GM18870 (cell line): Measurements from ENCODE around the gene C17orf75.

ENCODE experiments used
- ATAC-seq: cut with Tn5 transposase; IDR thresholded peaks from one replicate; pipeline ENCODE4 v1.9.1; 2021; ENCODE audit warnings: moderate library complexity; ENCODE audit not compliant: unreplicated experiment

C17orf75 gene

DNA sequence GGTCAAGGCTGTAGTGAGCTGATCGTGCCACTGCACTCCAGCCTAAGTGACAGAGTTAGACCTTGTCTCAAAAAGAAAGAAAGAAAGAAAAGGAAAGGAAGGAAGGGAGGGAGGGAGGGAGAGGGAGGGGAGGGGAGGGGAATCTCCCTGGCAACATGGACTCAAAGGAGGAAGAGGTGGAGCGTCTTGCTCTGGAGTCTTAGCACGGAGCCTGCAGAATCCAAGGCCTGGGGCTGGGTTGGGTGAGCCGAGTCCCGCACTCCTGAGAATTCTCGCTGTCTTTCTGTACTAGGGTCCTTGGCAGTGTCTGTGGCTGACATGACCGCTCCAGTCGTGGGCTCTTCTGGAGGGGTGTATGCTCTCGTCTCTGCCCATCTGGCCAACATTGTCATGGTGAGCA lies 36.9 kb downstream of the C17orf75 start:
- ATAC-seq = no peak

- ATAC-seq = no peak
Observed at GRCh38 chr17:32303781-32304288, 38.1 kb downstream of the C17orf75 start.

GRCh38 chr17:32302860-32303649 lies 38.9 kb downstream of the C17orf75 start:
- ATAC-seq = no peak

DNA sequence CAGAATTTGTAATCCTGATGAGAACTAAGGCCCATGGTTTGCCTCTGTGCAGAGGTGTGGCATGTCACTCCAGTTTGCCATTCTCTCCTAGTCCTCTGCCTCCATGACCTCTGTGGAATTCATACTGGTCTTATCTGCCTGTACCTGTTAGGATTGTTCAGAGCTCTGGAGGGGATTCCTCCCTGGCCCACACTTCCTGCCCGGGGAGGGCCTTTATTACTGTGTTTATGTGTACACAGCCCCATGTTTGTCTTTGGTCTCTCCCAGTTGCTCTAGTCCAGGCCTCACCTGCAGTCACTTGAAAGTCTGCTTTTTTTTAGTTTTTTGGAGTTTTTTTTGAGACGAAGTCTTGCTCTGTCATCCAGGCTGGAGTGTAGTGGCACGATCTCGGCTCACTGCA lies 39.9 kb downstream of the C17orf75 start:
- no peak for ATAC-seq

DNA sequence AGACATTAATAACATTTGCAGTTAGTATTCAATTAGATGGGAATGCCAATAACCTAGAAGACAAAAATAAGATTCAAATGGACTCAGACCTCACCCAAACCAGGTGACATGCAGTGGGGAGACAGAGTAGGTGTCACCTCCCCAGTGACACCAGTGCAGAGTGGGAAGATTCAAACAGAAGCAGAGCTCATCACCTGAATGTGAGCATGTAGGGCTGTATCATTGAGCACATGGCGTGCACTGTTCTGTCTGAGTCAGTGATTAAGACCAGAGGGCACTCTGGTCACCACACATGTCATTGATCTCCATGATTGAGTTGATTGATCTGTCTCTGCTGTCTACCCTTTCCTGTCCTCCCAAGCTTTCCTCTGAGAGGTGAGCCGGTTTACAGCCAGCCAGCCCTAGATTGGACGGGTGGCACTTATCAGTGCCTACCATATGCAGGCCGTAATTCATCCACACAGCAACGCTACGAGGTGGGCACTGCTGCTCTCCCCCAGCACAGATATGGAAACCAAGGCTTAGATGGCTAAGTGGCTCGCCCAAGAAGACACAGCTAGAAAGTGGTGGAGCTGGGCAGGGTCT lies 42.3 kb downstream of the C17orf75 start:
- no peak for ATAC-seq

GRCh38 chr17:32298721-32299579 lies 43.0 kb downstream of the C17orf75 start:
- ATAC-seq = no peak

DNA sequence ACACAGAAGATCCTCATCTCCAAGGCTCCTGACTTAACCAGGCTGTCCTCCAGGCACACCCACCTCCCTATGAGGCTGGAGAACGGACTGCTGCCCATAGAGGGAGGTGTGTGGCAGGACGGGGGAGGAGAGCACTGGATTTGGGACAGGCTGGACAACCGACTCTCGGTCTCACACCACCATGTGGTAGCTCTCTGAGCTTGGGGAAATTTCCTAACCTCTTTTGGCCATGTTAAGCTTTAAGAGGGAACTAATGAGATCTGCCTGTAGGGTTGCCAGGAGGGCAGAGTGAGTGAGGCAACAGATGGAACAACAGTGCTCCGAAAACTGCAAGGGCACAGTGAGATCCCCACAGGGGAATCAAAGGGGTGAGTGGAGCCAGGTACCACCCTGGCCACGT lies 43.7 kb downstream of the C17orf75 start:
- no peak for ATAC-seq

DNA sequence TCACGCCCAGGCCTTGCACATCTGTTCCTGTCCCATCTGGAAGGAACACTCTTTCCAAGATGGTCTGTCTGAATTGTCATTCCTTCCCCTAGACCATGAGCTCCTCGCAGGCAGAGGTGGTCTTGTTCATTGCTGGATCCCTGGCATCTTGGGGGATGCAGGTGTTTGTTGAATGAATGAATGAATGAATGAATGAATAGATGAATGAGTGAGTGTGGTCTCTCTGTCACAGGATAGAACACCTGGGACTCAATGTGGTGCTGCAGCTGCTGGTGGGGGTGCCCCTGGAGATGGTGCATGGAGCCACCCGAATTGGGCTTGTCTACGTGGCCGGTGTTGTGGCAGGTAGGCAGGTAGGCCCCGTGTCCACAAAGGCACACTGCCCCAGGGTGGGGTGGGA lies 44.1 kb downstream of the C17orf75 start:
- ATAC-seq = no peak

DNA sequence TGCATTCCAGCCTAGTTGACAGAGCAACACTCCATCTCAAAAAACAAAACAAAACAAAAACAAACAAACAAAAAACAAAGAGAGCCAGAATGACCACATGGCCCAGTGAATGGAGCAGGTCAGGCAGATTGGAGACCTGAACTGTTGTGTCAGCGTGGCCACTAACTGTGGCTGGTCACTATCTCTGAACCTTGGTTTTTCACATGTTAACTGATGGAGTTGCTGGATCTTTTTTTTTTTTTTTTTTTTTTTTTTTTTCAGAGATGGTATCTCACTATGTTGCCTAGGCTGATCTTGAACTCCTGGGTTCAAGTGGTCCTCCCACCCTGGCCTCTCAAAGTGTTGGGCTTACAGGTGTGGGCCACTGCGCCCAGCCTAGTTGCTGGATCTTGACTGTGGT lies 44.5 kb downstream of the C17orf75 start:
- ATAC-seq = no peak

- no peak for ATAC-seq
Observed at GRCh38 chr17:32292094-32292493, 49.9 kb downstream of the C17orf75 start.

DNA sequence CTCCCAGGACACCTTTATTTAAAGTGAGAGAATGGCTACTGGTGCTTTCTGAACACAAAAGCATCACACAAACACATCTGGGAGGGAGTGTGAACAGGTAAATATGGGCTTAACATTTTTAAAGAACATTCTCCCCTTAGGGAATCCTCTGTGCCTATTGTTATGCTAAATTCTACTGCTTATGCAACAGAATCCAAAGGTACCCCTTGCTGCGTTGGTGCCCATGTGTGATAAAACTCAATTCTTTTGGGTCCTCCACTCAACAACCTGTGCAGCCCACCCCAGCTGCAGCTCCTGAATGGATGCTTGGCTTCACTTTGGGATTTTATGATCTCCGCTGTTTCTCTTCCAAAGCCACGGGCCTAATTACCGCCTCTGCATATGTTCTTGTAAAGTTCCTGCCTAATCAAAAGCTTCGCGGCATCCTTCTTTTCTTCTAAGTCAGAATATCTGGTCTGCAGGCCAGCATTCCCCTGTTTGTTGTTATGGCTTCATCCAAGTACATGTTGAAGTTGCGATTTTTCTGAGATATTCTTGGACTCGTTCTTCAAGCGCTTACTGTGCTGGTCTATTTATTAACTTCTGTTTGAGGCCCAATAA lies 52.4 kb downstream of the C17orf75 start:
- ATAC-seq = no peak

- no peak for ATAC-seq
Observed at GRCh38 chr17:32288615-32289014, 53.4 kb downstream of the C17orf75 start.

DNA sequence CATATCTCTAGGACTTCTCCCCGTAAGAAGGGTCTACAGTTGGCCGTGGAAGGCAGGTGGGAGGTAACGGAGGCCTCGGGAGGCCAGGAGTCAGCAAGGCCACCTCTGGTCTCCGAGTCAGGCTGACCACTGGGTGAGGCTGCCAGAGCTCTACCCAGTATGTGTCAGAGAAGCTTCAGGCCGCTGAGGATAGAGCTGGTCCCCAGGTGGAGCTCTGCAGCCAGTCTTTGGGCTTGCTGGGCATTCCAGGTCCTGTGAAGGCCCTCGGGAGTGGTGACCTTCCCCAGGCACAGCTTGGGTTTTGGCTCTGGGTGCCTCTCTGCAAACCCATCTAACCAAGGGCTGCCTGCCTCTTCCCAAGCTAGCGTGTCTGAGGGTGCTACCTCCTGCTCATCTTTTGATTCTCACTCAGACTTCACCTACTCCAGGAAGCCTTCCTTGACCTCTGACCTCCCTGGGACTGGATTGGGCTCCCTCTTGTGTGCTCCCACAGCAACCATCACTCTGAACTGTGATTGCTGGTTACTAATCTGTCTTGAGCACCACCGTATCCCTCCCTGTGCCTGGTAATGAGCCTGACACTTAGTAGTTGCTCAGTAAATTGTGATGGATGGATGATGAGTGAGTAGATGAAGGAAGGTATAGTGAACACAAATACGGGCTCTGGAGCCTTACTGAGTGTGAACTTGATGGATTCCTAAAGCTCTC lies 54.0 kb downstream of the C17orf75 start:
- no peak for ATAC-seq

DNA sequence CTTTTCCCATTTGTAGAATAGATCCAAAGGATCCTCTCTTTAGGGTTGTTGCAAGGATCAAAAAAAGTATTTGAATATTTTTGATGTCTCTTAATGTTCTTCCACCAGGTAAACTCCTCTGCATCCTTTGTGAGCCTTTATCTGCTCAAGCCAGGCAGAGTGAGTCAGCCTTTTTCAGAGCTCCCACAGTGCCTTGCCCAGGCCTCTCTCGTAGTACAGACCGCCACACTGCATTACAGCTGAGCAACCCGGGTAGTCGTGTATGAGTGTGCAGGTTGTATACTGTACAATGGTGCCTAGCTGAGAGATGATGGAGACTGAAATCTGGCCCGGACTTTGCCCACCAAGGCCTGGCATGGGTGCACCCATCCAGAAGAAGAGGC lies 55.5 kb downstream of the C17orf75 start:
- ATAC-seq = no peak

GRCh38 chr17:32285746-32286517 lies 56.0 kb downstream of the C17orf75 start:
- no peak for ATAC-seq

DNA sequence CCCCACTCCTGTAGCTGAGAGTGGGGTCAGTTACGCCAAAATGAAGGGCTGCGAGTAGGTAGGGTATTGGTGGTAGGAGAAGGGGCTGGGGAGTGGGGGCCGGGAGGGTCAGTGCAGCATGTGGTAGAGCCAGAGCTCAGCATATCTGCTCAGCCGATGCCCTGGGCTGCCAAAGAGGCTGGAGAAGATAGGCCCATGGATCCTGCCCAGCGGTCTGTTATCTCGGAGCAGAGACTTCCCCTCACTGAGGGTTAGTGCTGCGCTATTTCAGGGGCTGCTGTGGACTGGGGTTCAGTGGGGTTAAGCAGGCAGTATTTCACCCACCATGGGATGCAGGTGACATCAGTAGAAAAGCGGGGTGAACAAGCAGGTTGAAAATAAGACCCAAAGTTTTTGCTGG lies 56.7 kb downstream of the C17orf75 start:
- ATAC-seq = no peak

DNA sequence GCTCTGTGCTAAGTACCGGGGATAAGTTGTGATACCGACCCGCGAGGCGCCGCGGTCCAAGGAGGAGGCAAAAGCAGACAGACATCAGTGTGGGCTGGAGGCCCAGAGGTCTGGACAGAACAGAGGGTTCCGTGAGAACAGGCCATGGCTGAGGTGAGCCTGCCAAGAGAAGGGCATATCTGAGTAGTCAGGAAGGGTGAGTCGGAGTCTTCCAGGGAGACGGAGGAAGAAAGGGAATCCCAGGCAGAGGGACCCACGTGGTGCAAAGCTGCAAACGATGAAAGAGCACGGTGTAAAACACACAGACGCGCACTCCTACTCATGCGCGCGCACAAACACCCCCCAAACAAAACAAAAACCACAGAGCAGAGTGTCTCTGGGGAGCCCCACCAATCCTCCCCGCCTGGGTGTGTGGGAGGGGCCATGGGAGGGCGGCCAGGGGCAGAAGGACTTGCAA lies 58.2 kb downstream of the C17orf75 start:
- no peak for ATAC-seq

DNA sequence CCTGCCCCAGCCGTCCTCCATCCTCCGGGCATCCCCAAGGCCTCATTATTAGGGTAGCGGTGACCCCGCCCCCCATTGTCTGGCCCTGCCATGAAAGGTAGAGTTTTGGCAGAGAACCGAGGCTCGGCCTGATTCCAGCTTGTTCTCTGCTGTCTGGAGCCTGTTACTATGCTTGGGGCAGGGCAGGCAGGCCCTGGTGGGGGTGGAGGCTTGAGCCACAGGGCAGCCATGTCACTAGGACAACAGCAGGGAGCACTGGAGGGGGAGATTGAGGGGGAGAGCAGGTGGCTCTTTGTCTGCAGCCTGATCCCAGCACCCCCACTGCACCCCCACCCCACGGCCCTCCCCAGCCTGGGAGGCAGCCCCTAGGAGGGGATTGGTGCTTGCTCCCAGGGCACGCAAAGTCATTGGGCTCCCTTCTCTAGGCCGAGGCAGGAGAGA lies 60.9 kb downstream of the C17orf75 start:
- no peak for ATAC-seq

DNA sequence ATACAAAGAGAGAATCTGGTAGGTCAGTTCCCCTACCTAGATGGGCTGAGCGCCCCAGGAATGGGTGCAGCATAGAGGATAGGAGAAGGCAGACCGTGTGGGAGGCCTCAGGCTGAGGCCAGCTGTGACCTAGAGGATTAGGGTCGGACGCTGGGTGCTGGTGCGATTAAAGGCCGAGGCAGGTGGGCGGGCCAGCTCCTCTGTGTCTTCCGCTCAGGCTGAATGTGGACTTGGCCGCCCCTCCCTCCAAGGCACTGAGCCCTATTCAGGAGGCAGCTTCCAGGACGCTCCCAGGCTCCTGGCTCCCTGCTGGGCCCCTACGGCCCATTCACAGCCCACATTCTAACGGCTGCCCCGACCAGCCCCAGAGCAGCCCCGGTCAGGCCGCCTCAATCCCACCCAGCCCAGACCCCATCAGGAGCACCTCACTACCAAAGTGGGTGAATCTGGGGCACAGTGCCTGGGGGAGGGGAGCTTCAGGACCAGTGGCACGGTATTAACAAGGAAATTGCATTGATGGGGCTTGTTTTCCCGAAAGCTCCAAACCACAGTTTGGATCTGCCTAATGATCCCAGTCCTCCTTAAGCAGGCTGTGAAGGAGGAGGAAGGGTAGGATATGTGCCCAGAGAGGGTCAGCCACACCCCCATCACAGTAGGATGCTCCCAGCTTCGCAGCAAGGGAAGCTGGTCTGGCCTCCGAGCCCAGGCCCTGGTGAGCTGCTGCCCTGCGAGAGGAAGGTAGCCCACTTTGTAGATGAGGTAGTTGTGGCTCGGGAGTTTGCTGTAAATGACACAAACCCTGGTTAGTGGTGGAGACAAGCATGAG lies 61.9 kb downstream of the C17orf75 start:
- no peak for ATAC-seq
